HG02840 (cell line): ENCODE measurements around the gene SMAD9.

Source experiments
- ATAC-seq: cut with Tn5 transposase; IDR thresholded peaks from one replicate; pipeline ENCODE4 v1.9.1; 2021; ENCODE audit warnings: mild to moderate bottlenecking, moderate library complexity, moderate number of reproducible peaks; ENCODE audit not compliant: unreplicated experiment, low FRiP score

Gene SMAD9

GRCh38 chr13:36919833-36920615, at the start of gene SMAD9:
Gene SMAD9, minus strand, starts transcription at chr13:36920238. Its CDS starts 40,549 bp downstream, at chr13:36879689.
- ATAC-seq: no peak

GRCh38 chr13:36966404-36966803, 46.4 kb upstream of the SMAD9 start:
- no peak for ATAC-seq

- ATAC-seq: no peak
Measured at GRCh38 chr13:36965767-36966166, 45.7 kb upstream of the SMAD9 start.

GRCh38 chr13:36959456-36960116, 39.5 kb upstream of the SMAD9 start:
- no peak for ATAC-seq

GRCh38 chr13:36954542-36954941, 34.5 kb upstream of the SMAD9 start:
- no peak for ATAC-seq

- no peak for ATAC-seq
Measured at GRCh38 chr13:36950920-36951319, 30.9 kb upstream of the SMAD9 start.

- no peak for ATAC-seq
Measured at GRCh38 chr13:36950330-36950729, 30.3 kb upstream of the SMAD9 start.

- ATAC-seq: no peak
Measured at GRCh38 chr13:36945078-36945477, 25.0 kb upstream of the SMAD9 start.

GRCh38 chr13:36925603-36926002, 5.6 kb upstream of the SMAD9 start:
- no peak for ATAC-seq

- ATAC-seq: no peak
Measured at GRCh38 chr13:36924001-36924400, 4.0 kb upstream of the SMAD9 start.

- ATAC-seq: no peak
Measured at GRCh38 chr13:36921631-36922301, 1.7 kb upstream of the SMAD9 start.

- ATAC-seq: no peak
Measured at GRCh38 chr13:36920616-36921185, 663 bp upstream of the SMAD9 start.

- ATAC-seq: no peak
Measured at GRCh38 chr13:36919171-36919832, 736 bp downstream of the SMAD9 start.

GRCh38 chr13:36918246-36919131, 1.5 kb downstream of the SMAD9 start:
- ATAC-seq: no peak

- ATAC-seq: no peak
Measured at GRCh38 chr13:36917311-36917710, 2.7 kb downstream of the SMAD9 start.

- ATAC-seq: no peak
Measured at GRCh38 chr13:36915896-36916640, 4.0 kb downstream of the SMAD9 start.

- ATAC-seq: no peak
Measured at GRCh38 chr13:36915106-36915505, 4.9 kb downstream of the SMAD9 start.

GRCh38 chr13:36914648-36915047, 5.4 kb downstream of the SMAD9 start:
- ATAC-seq: no peak

GRCh38 chr13:36913463-36913862, 6.6 kb downstream of the SMAD9 start:
- ATAC-seq: no peak
